K562 (cell line): ENCODE data around the gene KLC3. TPM values are rescaled to one million over a fixed set of nuclear protein-coding genes. Genes with fewer than 3 reads are reported as not detected.
A peak's percentile ranks its signal among the peaks of the same experiment; 100 is the strongest.

Experiments used
- ATF4 ChIP-seq: fragments of 450-650 bp; formaldehyde crosslinking; IDR thresholded peaks from 2 replicates; pipeline ENCODE4 v1.4.0; 2022; ENCODE audit warnings: mild to moderate bottlenecking, moderate library complexity
- ATF6 ChIP-seq: sonication (generic); formaldehyde crosslinking; IDR thresholded peaks from 2 replicates; pipeline ENCODE4 v1.4.0; 2020; ENCODE audit warnings: mild to moderate bottlenecking, missing genetic modification reagents
- BMI1 ChIP-seq: fragments of 150-350 bp; IDR thresholded peaks from 2 replicates; pipeline ENCODE4 v1.6.1; 2014; ENCODE audit warnings: low read length
- CBX2 ChIP-seq: fragments of 200-600 bp; sonication (generic); IDR thresholded peaks from one replicate; pipeline ENCODE4 v1.6.1; 2012; ENCODE audit warnings: mild to moderate bottlenecking, low read length, inconsistent platforms; ENCODE audit not compliant: insufficient read depth, poor library complexity, severe bottlenecking
- CTBP1 ChIP-seq: fragments of 450-650 bp; IDR thresholded peaks from 2 replicates; pipeline ENCODE4 v1.6.1; 2016; ENCODE audit warnings: borderline replicate concordance
- DMBX1 ChIP-seq: fragments of 250-450 bp; sonication (Bioruptor Pico); IDR thresholded peaks from 2 replicates; pipeline ENCODE4 v1.8.0; 2022; ENCODE audit warnings: inconsistent platforms, mild to moderate bottlenecking, moderate library complexity, borderline replicate concordance
- ESRRA ChIP-seq: fragments of 450-650 bp; IDR thresholded peaks from 2 replicates; pipeline ENCODE4 v1.6.1; 2014; ENCODE audit warnings: low read depth, mild to moderate bottlenecking, moderate library complexity, borderline replicate concordance
- EWSR1 ChIP-seq: fragments of 450-650 bp; IDR thresholded peaks from 2 replicates; pipeline ENCODE4 v1.6.1; 2018; ENCODE audit warnings: borderline replicate concordance, mild to moderate bottlenecking, low read depth, moderate library complexity; ENCODE audit not compliant: partially characterized antibody
- HOMEZ ChIP-seq: fragments of 250-450 bp; sonication (Bioruptor Pico); IDR thresholded peaks from 2 replicates; pipeline ENCODE4 v1.4.0; 2020; ENCODE audit warnings: mild to moderate bottlenecking, moderate library complexity
- LCOR ChIP-seq: sonication (generic); formaldehyde crosslinking; IDR thresholded peaks from 2 replicates; pipeline ENCODE4 v1.8.0; 2022; ENCODE audit warnings: mild to moderate bottlenecking, missing genetic modification reagents
- RB1 ChIP-seq: fragments of 450-650 bp; IDR thresholded peaks from 2 replicates; pipeline ENCODE4 v1.6.1; 2017; ENCODE audit warnings: low read depth, mild to moderate bottlenecking
- RNF219 ChIP-seq: fragments of 250-450 bp; sonication (Bioruptor Pico); IDR thresholded peaks from 2 replicates; pipeline ENCODE4 v1.5.0; 2022; ENCODE audit warnings: mild to moderate bottlenecking
- SMC3 ChIP-seq: conservative IDR thresholded peaks from 2 replicates; pipeline ENCODE4 v1.6.1; 2011; ENCODE audit warnings: low read depth, low read length, improper control_type of control experiment; ENCODE audit not compliant: insufficient read depth
- TFAP4 ChIP-seq: sonication (generic); formaldehyde crosslinking; IDR thresholded peaks from 2 replicates; pipeline ENCODE4 v1.8.0; 2022; ENCODE audit warnings: missing genetic modification reagents, mild to moderate bottlenecking, moderate library complexity, borderline replicate concordance
- ZFP30 ChIP-seq: fragments of 250-450 bp; sonication (Bioruptor Pico); IDR thresholded peaks from 2 replicates; pipeline ENCODE4 v1.8.0; 2022; ENCODE audit warnings: moderate library complexity, mild to moderate bottlenecking, inconsistent platforms, borderline replicate concordance
- ZFX ChIP-seq: sonication (generic); formaldehyde crosslinking; IDR thresholded peaks from 2 replicates; pipeline ENCODE4 v1.8.0; 2022; ENCODE audit warnings: mild to moderate bottlenecking, missing genetic modification reagents, moderate library complexity
- ZNF23 ChIP-seq: fragments of 250-450 bp; sonication (Bioruptor Pico); IDR thresholded peaks from 2 replicates; pipeline ENCODE4 v1.4.0; 2020; ENCODE audit warnings: mild to moderate bottlenecking
- ZNF253 ChIP-seq: fragments of 250-450 bp; sonication (Bioruptor Pico); conservative IDR thresholded peaks from 2 replicates; pipeline ENCODE4 v1.6.1; 2021; ENCODE audit warnings: mild to moderate bottlenecking
- ZNF282 ChIP-seq: sonication (generic); formaldehyde crosslinking; IDR thresholded peaks from 2 replicates; pipeline ENCODE4 v1.8.1; 2023; ENCODE audit warnings: missing genetic modification reagents
- ZNF444 ChIP-seq: fragments of 250-450 bp; sonication (Bioruptor Pico); IDR thresholded peaks from 2 replicates; pipeline ENCODE4 v1.4.0; 2020; ENCODE audit warnings: mild to moderate bottlenecking, moderate library complexity
- ZZZ3 ChIP-seq: fragments of 450-650 bp; IDR thresholded peaks from 2 replicates; pipeline ENCODE4 v1.6.1; 2016; ENCODE audit warnings: antibody characterized with exemption, mild to moderate bottlenecking, moderate library complexity
- polyA plus RNA-seq, 8 experiments: library from polyadenylated mRNA; depleted of rRNA in 4 of 8; stranded (reverse) in 5 of 8; unstranded in 3 of 8; fragments of >200 nt; fragmentation: Nextera tagmentation in 2 of 8; fragmentation: Illumina TruSeq in 1 of 8; extraction: Ambion mirVana in 2 of 8; extraction: Trizol in 1 of 8; gene quantifications; 2 replicates each; pipeline versions ENCODE4 v1.2.1 to v1.2.3, GENCODE V29; 2011 to 2014; ENCODE audit warnings: inconsistent platforms in 1 of 8, missing spikeins in 1 of 8
- total RNA-seq, 7 experiments: library from RNA; depleted of rRNA in 6 of 7; stranded (reverse); fragments of >200 nt in 6 of 7; fragmentation: Illumina TruSeq in 2 of 7; extraction: Trizol in 2 of 7; gene quantifications; 2 replicates each; pipeline versions ENCODE4 v1.2.1 to v1.2.3, GENCODE V29; 2011 to 2021; ENCODE audit warnings: low replicate concordance in 1 of 7

The KLC3 gene
- total and polyA plus RNA-seq, 9 of the 15 experiments (the other 6 are each of a cell fraction or from before 2014, with no cell fraction given) = 0.03 to 1.2 (median 0.59) TPM; not detected in 3

DNA sequence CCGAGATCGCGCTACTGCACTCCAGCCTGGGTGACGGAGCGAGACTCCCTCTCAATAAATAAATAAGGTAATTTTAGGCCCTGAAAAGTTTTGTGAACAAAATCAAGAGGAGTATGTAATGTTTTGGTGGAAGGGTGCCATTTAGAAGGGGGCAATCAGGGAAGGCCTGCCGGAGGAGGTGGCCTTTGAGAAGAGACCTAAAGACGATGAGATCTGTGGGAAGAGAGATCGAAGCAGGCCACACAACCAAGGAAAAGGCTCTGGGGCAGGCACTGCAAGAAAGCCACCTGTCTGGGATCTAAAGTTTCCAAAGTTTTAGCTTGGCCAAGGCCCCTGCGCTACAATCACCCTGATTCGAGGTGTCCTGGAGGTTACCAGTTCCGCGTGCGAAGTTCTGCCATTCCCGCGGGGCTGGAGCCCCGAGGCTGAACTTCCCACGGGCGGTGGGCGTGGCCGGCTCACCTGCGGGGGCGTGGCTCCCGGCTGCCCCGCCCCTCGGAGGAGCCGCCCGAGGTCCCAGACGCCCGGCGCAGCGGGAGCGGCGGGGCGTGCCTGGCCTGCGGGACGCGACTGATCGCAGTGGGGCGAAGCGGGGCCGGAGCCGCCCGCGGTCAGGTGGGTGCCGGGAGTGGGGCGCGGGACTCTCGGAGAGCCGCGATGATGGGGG, at the start of gene KLC3 (continued):
- TF ChIP-seq DMBX1 (CRISPR knock-in tag) (no peak), ZZZ3 (no peak), EWSR1 (no peak), LCOR (CRISPR knock-in tag) (no peak), HOMEZ (CRISPR knock-in tag) (no peak), BMI1 (no peak), SMC3 (no peak), TFAP4 (CRISPR knock-in tag) (no peak), CTBP1 (peak; percentile 72), CBX2 (no peak), ZNF282 (no peak), RB1 (peak; percentile 74; the same call in 1 of the 2 replicates), ATF4 (CRISPR knock-in tag) (no peak), ATF6 (CRISPR knock-in tag) (peak; percentile 71; the same call in 1 of the 2 replicates), ZFP30 (CRISPR knock-in tag) (no peak), ZFX (CRISPR knock-in tag) (peak; percentile 47; the same call in 1 of the 2 replicates), RNF219 (CRISPR knock-in tag) (no peak), ZNF444 (no peak), ESRRA (no peak), ZNF23 (CRISPR knock-in tag) (no peak), ZNF253 (CRISPR knock-in tag) (no peak)
